Endothelial cell of umbilical vein (primary cell): ENCODE results near the gene NQO1. TPM values are rescaled to one million over a fixed set of nuclear protein-coding genes. Genes with fewer than 3 reads are reported as not detected.

Source experiments
- BruUV-seq: library from RNA; stranded (reverse); fragments of 400-500 nt; replicated peaks from 2 replicates; lab custom pipeline; 2021; lab: Mats Ljungman, UMichigan
- CTCF ChIA-PET: fragments of 300-600, 350-600 bp; sonication (Branson Sonifier 250); formaldehyde crosslinking; loops from one replicate; lab custom pipeline; 2021; ENCODE audit warnings: antibody characterized with exemption, inconsistent platforms; lab: Charles Lee
- POLR2A ChIA-PET: fragments of 300-600, 350-600 bp; sonication (Branson Sonifier 250); formaldehyde crosslinking; loops from one replicate; lab custom pipeline; 2021; ENCODE audit warnings: antibody characterized with exemption, inconsistent platforms; lab: Charles Lee
- DNase-seq: peaks from one replicate; pipeline ENCODE4 v3.0.0-alpha.2; 2011; ENCODE audit warnings: low read depth, low spot score
- FAIRE-seq: peaks from 2 replicates; lab custom pipeline; 2011; peaks lifted over from hg19 to GRCh38; lab: Jason Lieb, UNC
- H2AFZ ChIP-seq: 2 replicates; pipeline ENCODE4 v1.6.0; 2012; ENCODE audit warnings: low read depth, low read length, control low read depth, inconsistent platforms
- H3K27ac ChIP-seq: 2 replicates; pipeline ENCODE4 v1.5.1; 2011; ENCODE audit warnings: low read depth, mild to moderate bottlenecking, control low read depth, low read length, moderate library complexity; ENCODE audit not compliant: insufficient read depth
- H3K27me3 ChIP-seq, 2 experiments: 2 replicates each; pipeline versions ENCODE4 v1.6.0 to v1.6.1; 2011; ENCODE audit warnings: low read length in 2 of 2, mixed read lengths in 1 of 2; ENCODE audit not compliant: control insufficient read depth in 2 of 2, insufficient read depth in 2 of 2
- H3K36me3 ChIP-seq, 2 experiments: 2 replicates in 1 of 2; 3 replicates in 1 of 2; pipeline ENCODE4 v1.5.1; 2011; ENCODE audit warnings: low read length in 2 of 2, mild to moderate bottlenecking in 1 of 2, moderate library complexity in 1 of 2; ENCODE audit not compliant: control insufficient read depth in 2 of 2, insufficient read depth in 2 of 2; ENCODE audit errors: extremely low read depth in 1 of 2
- H3K4me1 ChIP-seq: 3 replicates; pipeline ENCODE4 v1.5.1; 2011; ENCODE audit warnings: mild to moderate bottlenecking, low read length; ENCODE audit not compliant: control insufficient read depth, insufficient read depth; ENCODE audit errors: extremely low read depth
- H3K4me2 ChIP-seq: 2 replicates; pipeline ENCODE4 v1.6.1; 2011; ENCODE audit warnings: low read length, control low read depth, mixed read lengths; ENCODE audit not compliant: insufficient read depth
- H3K4me3 ChIP-seq, 3 experiments: fragments of 200-600 bp in 1 of 3; sonication (generic), shearing (Covaris generic) in 1 of 3; replicated peaks in 1 of 3; 2 replicates each; pipeline ENCODE4 v1.5.1; 2011 to 2016; ENCODE audit warnings: control low read depth in 3 of 3, low read length in 3 of 3, mild to moderate bottlenecking in 2 of 3, inconsistent platforms in 1 of 3, low read depth in 1 of 3, moderate library complexity in 1 of 3; ENCODE audit not compliant: insufficient read depth in 1 of 3
- H3K79me2 ChIP-seq: 2 replicates; pipeline ENCODE4 v1.6.0; 2012; ENCODE audit warnings: low read length, inconsistent platforms; ENCODE audit not compliant: control insufficient read depth, insufficient read depth
- H3K9ac ChIP-seq: replicated peaks from 2 replicates; pipeline ENCODE3; 2011; ENCODE audit warnings: low read length, control low read depth; ENCODE audit not compliant: insufficient read depth; ENCODE audit errors: extremely low read depth
- H3K9me1 ChIP-seq: replicated peaks from 3 replicates; pipeline ENCODE4 v1.6.0; 2011; ENCODE audit warnings: mild to moderate bottlenecking, low read length; ENCODE audit not compliant: control insufficient read depth, insufficient read depth; ENCODE audit errors: extremely low read depth
- H3K9me3 ChIP-seq: replicated peaks from 2 replicates; pipeline ENCODE4 v1.5.1; 2012; ENCODE audit warnings: low read length, inconsistent platforms; ENCODE audit not compliant: control insufficient read depth, insufficient read depth
- H4K20me1 ChIP-seq: replicated peaks from 2 replicates; pipeline ENCODE3; 2011; ENCODE audit warnings: mild to moderate bottlenecking, low read length; ENCODE audit not compliant: control insufficient read depth, insufficient read depth; ENCODE audit errors: extremely low read depth
- CTCF ChIP-seq, 2 donors: IDR thresholded peaks; 1 replicate in 1 of 2; 2 replicates in 1 of 2; pipeline ENCODE4 v1.5.1; 2011; ENCODE audit warnings: low read length in 2 of 2, mild to moderate bottlenecking in 2 of 2, moderate library complexity in 2 of 2, control low read depth in 1 of 2, inconsistent platforms in 1 of 2, low read depth in 1 of 2; ENCODE audit not compliant: insufficient read depth in 1 of 2; ENCODE audit errors: extremely low read depth in 1 of 2
- EZH2 ChIP-seq: IDR thresholded peaks from 2 replicates; pipeline ENCODE4 v1.6.1; 2012; ENCODE audit warnings: borderline replicate concordance, low read depth, mild to moderate bottlenecking, moderate library complexity, low read length, inconsistent platforms; ENCODE audit not compliant: severe bottlenecking
- FOS ChIP-seq: IDR thresholded peaks from 2 replicates; pipeline ENCODE4 v1.6.1; 2011; ENCODE audit warnings: mild to moderate bottlenecking, low read length, moderate library complexity, borderline replicate concordance; ENCODE audit not compliant: insufficient read depth
- GATA2 ChIP-seq: IDR thresholded peaks from 2 replicates; pipeline ENCODE4 v1.7.0; 2011; ENCODE audit warnings: low read depth, mild to moderate bottlenecking, moderate library complexity, mixed read lengths, low read length; ENCODE audit not compliant: insufficient read length, insufficient read depth
- JUN ChIP-seq: IDR thresholded peaks from 2 replicates; pipeline ENCODE4 v1.6.1; 2011; ENCODE audit warnings: borderline replicate concordance, low read depth; ENCODE audit not compliant: insufficient read length, insufficient read depth
- MAX ChIP-seq: IDR thresholded peaks from 2 replicates; pipeline ENCODE4 v1.6.1; 2011; ENCODE audit not compliant: insufficient read depth, insufficient read length
- MYC ChIP-seq: IDR thresholded peaks from one replicate; pipeline ENCODE4 v1.6.1; 2011; ENCODE audit warnings: mild to moderate bottlenecking, low read depth, low read length
- POLR2A ChIP-seq: IDR thresholded peaks from 2 replicates; pipeline ENCODE4 v1.6.1; 2012; ENCODE audit warnings: low read depth, mild to moderate bottlenecking, control low read depth, low read length
- POLR2AphosphoS5 ChIP-seq: IDR thresholded peaks from 2 replicates; pipeline ENCODE4 v1.6.1; 2012; ENCODE audit warnings: low read depth, mild to moderate bottlenecking, control low read depth, low read length, moderate library complexity; ENCODE audit not compliant: insufficient read depth
- dilution Hi-C: fragments of 300-500 bp; cut with MboI; formaldehyde crosslinking; loops from one replicate; pipeline ENCODE4 v1.15.0; 2019; ENCODE audit warnings: low sequenced_read_pairs; ENCODE audit not compliant: extremely low pct_ligation_motif_present
- intact Hi-C: fragments of 100-400 bp; cut with micrococcal nuclease; formaldehyde crosslinking; loops from one replicate; pipeline ENCODE4 v1.10.0; 2022
- polyA plus RNA-seq, 4 experiments: library from polyadenylated mRNA; depleted of rRNA in 3 of 4; stranded (reverse) in 3 of 4; unstranded in 1 of 4; fragments of >200 nt; gene quantifications; 2 replicates each; pipeline versions ENCODE4 v1.2.1 to v1.2.3, GENCODE V29; 2011 to 2012; ENCODE audit warnings: missing spikeins in 1 of 4
- total RNA-seq: library from RNA; stranded (reverse); gene quantifications from 2 replicates; pipeline ENCODE4 v1.2.3, GENCODE V29; 2021

The NQO1 gene
- total and polyA plus RNA-seq, 2 donors (not counting 3 experiments of a cell fraction or from before 2014, with no cell fraction given) = 257 to 345 TPM

- Histone ChIP-seq H3K27me3 (no peaks in the 10 kb centered on the region), H3K36me3 (peaks cover 9 to 29% of the 10 kb centered on the region in 2 experiments), H3K4me2 (no peak overlapping the region), H3K4me1 (peaks cover 22% of the 10 kb centered on the region), H3K4me3 (no peak overlapping the region), H3K9me3 (no peaks in the 10 kb centered on the region), H3K27ac (no peak overlapping the region), H3K9me1 (no peaks in the 10 kb centered on the region), H2AFZ (no peak overlapping the region), H3K9ac (no peak overlapping the region), H4K20me1 (no peaks in the 10 kb centered on the region), H3K79me2 (peaks cover 62% of the 10 kb centered on the region)
- DNase-seq (no peak), FAIRE-seq (no peak)
- TF ChIP-seq EZH2 = no peak
- TF ChIP-seq MAX = no peak
- no peak for TF ChIP-seq MYC
- no peak for TF ChIP-seq FOS
- no peak for TF ChIP-seq POLR2A
- TF ChIP-seq GATA2 = no peak
- no peak for TF ChIP-seq POLR2AphosphoS5
- no peak for TF ChIP-seq CTCF (IDR thresholded peaks at IDR 0.05; ENCODE audit: extremely low read depth in 1 of 2, insufficient read depth in 1 of 2, low read depth in 1 of 2, low read length in 2 of 2)
- no peak for TF ChIP-seq JUN
- CTCF ChIA-PET = interaction anchor here (1.2 to 8.5 kb wide), 2 partner anchors 34 to 325 kb away, joined by 3 to 55 read pairs; partner anchors contain the start of gene NOB1
- BruUV-seq = no TSS peak
- POLR2A ChIA-PET = interaction anchor here (0.9 kb wide), 1 partner anchor 16 kb away, joined by 4 read pairs; no protein-coding TSS in a partner anchor
- dilution Hi-C loops = no loop called here
- intact Hi-C loops = no loop called here
These were observed 5.4 kb downstream of the NQO1 start for GRCh38 chr16:69720822-69721430.
